Prostate gland (tissue), 2 donors: ENCODE data around the gene ACACB.

ENCODE experiments used
- POLR2A ChIP-seq: fragments of 450-650 bp; IDR thresholded peaks from one replicate; pipeline ENCODE4 v1.6.1; 2016; ENCODE audit warnings: antibody characterized with exemption, mild to moderate bottlenecking
- POLR2AphosphoS5 ChIP-seq: sonication (generic); formaldehyde crosslinking; IDR thresholded peaks from one replicate; pipeline ENCODE4 v1.6.1; 2017; ENCODE audit warnings: antibody characterized with exemption
- TF ChIP-seq, protein P1 (sequence below), 4 experiments: fragments of 200-600 bp in 2 of 4; fragments of 450-650 bp in 2 of 4; sonication (generic) in 2 of 4; IDR thresholded peaks; 1 replicate in 3 of 4; 2 replicates in 1 of 4; pipeline ENCODE4 v1.5.1; 2016 to 2019; ENCODE audit warnings: antibody characterized with exemption in 4 of 4, mild to moderate bottlenecking in 2 of 4, moderate library complexity in 2 of 4

GRCh38 chr12:109185441-109185840, 69.1 kb downstream of the ACACB start:
- TF ChIP-seq POLR2A: no peak
- TF ChIP-seq, protein P1, sequence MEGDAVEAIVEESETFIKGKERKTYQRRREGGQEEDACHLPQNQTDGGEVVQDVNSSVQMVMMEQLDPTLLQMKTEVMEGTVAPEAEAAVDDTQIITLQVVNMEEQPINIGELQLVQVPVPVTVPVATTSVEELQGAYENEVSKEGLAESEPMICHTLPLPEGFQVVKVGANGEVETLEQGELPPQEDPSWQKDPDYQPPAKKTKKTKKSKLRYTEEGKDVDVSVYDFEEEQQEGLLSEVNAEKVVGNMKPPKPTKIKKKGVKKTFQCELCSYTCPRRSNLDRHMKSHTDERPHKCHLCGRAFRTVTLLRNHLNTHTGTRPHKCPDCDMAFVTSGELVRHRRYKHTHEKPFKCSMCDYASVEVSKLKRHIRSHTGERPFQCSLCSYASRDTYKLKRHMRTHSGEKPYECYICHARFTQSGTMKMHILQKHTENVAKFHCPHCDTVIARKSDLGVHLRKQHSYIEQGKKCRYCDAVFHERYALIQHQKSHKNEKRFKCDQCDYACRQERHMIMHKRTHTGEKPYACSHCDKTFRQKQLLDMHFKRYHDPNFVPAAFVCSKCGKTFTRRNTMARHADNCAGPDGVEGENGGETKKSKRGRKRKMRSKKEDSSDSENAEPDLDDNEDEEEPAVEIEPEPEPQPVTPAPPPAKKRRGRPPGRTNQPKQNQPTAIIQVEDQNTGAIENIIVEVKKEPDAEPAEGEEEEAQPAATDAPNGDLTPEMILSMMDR (IDR thresholded peaks at IDR 0.05): no peak
- no peak for TF ChIP-seq POLR2AphosphoS5
